GM21423 (cell line): ENCODE measurements around the gene PALLD.
"Not testable (repeated sequence)": the region's sequence is repeated elsewhere in the genome, so short reads cannot be mapped to it uniquely, and the experiment has no call there.

Experiments
- ATAC-seq: cut with Tn5 transposase; IDR thresholded peaks from one replicate; pipeline ENCODE4 v1.9.1; 2021; ENCODE audit warnings: mild to moderate bottlenecking, moderate library complexity; ENCODE audit not compliant: unreplicated experiment

Gene PALLD

DNA sequence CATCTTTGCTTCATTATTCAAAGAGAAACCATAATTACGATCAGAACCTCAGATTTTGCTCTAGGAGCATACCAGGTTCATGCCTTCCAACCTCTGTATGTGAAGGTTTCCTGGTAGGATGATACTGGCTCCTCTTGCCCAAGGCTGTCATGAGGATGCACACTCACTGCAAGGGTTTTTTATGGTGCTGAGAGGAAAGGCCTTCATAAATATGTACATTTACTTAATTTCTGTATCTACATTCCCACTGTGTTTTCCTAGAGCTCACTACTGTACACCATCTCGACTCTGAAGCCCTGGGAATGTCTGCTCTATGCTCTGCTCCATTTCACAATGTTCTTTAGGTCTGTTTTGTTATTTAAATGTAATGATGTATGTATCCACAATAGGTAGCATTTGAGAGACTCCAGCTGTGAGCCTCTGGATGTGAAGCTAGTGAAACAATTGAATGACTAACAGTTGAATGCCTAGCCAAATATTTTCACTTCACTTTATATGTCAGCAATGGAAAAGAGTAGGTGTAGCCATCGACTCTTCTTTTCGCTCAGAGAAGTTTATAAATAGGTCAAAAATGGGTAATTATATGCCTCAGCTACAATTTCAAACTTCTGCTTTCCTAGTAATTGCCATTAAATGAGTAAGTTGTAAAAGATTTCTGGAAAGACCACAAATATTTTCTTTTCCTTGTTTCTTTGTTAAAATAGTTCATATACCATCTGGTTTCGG is 228.0 kb downstream of the PALLD start:
- ATAC-seq = no peak

DNA sequence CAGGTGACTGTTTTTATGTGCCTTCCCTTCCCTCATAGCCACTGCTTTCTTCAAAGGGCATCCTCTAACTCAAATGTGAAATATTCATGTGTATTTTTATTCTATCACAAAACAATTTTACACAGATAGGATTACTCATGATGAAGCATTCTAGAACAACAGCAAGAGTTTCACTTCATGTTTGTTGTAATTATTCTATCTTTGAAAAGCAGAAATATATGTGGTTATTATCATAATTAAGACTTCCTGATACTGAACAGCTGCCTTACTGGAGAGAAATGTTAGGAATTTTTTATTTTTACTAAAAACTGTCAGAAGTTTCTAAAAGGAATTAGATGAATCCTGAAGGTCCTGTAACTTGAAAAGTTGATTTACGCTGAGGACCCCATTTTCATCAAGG is 229.1 kb downstream of the PALLD start:
- no peak for ATAC-seq

- not testable (repeated sequence) for ATAC-seq
Measured at GRCh38 chr4:168727181-168727580, 230.3 kb downstream of the PALLD start.

GRCh38 chr4:168731006-168731636 is 234.3 kb downstream of the PALLD start:
- no peak for ATAC-seq

- no peak for ATAC-seq
Measured at GRCh38 chr4:168731706-168732414, 235.0 kb downstream of the PALLD start.

DNA sequence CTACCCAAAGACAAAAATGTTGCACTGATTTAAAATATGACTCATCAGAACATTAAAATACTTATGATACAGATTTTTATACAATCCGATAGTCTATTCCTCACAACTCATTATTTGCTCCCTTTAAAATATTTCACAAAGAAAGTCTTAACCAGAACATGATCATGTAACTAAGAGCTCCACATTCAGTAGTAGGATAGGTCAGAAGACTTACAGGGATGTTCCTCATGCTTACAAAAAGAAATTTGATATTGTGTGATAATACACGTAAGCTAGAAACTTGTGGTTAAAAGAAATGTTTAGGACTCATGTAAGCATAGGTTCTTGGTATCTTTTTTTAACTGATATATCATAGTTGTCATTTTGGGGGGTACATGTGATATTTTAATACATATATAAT is 235.9 kb downstream of the PALLD start:
- ATAC-seq = no peak

GRCh38 chr4:168734703-168735678 is 238.1 kb downstream of the PALLD start:
- no peak for ATAC-seq

GRCh38 chr4:168735735-168736134 is 238.9 kb downstream of the PALLD start:
- ATAC-seq = no peak

GRCh38 chr4:168736860-168737805 is 240.3 kb downstream of the PALLD start:
- ATAC-seq = no peak

DNA sequence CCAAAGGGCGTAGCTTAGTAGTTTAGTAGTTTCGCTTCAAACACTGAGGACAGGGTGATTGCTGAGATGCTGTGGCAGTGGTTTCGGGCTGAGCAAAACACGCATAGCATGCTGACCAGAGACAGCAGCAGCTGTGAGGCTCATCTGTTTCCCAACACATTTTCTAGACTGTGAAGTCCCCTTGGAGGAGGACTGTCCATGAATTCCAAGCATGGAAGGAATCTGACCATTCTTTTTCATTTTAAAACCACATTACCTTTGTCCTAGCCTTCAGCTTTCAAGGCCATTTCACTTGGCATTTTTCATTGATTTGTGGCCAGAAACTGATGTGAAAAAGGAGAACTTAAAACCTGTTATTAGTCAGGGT is 240.9 kb downstream of the PALLD start:
- no peak for ATAC-seq

- ATAC-seq = no peak
Measured at GRCh38 chr4:168739886-168740285, 243.0 kb downstream of the PALLD start.

GRCh38 chr4:168740691-168741090 is 243.8 kb downstream of the PALLD start:
- ATAC-seq = no peak

GRCh38 chr4:168741281-168742173 is 244.7 kb downstream of the PALLD start:
- no peak for ATAC-seq

DNA sequence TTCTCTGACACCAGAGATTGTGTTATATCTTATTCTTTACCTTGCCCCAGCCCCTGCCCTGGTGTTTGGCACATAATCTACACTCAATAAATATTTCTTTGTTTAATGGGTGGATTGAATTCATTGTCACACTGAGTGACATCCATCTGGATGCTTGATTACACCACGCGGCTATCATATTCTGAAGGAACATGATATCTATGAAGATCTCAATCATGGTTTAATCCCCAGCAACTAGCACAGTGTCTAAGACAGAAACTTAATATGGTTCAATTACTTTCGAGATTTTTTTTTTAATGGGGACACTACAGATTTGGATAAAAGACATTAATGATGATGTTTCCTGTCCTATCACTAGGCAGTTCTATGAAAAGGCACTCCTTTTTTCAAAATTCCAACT is 246.3 kb downstream of the PALLD start:
- no peak for ATAC-seq

- ATAC-seq = no peak
Measured at GRCh38 chr4:168743601-168744000, 246.7 kb downstream of the PALLD start.

- no peak for ATAC-seq
Measured at GRCh38 chr4:168744021-168744420, 247.2 kb downstream of the PALLD start.

- ATAC-seq = no peak
Measured at GRCh38 chr4:168748807-168749206, 252.0 kb downstream of the PALLD start.

GRCh38 chr4:168751263-168752225 is 254.7 kb downstream of the PALLD start:
- ATAC-seq = no peak
